BLaER1 treated with 17β-estradiol and CSF1 and Interleukin-3, amounts not matched to agents 10 nM and 100 nM (cell line): ENCODE data around the gene MOK.
"Not testable (repeated sequence)": the region's sequence is repeated elsewhere in the genome, so short reads cannot be mapped to it uniquely, and the experiment has no call there.

Source experiments
- H3K27ac ChIP-seq, 11 experiments: shearing (Covaris generic); formaldehyde crosslinking; 2 replicates each; pipeline ENCODE4 v1.8.1; 2022
- H3K27me3 ChIP-seq, 11 experiments: shearing (Covaris generic); formaldehyde crosslinking; 2 replicates each; pipeline ENCODE4 v1.8.1; 2022
- H3K36me3 ChIP-seq, 11 experiments: shearing (Covaris generic); formaldehyde crosslinking; 2 replicates each; pipeline ENCODE4 v1.8.1; 2022
- H3K4me1 ChIP-seq, 10 experiments: shearing (Covaris generic); formaldehyde crosslinking; 2 replicates each; pipeline ENCODE4 v1.8.1; 2022
- H3K4me2 ChIP-seq, 11 experiments: shearing (Covaris generic); formaldehyde crosslinking; 2 replicates each; pipeline ENCODE4 v1.8.1; 2022
- H3K4me3 ChIP-seq, 10 experiments: shearing (Covaris generic); formaldehyde crosslinking; 2 replicates each; pipeline ENCODE4 v1.8.1; 2022
- H3K9ac ChIP-seq, 11 experiments: shearing (Covaris generic); formaldehyde crosslinking; 2 replicates each; pipeline ENCODE4 v1.8.1; 2022
- H3K9me3 ChIP-seq, 11 experiments: shearing (Covaris generic); formaldehyde crosslinking; replicated peaks in 1 of 11; 2 replicates each; pipeline ENCODE4 v1.8.1; 2022
- H4K20me1 ChIP-seq, 11 experiments: shearing (Covaris generic); formaldehyde crosslinking; 2 replicates each; pipeline ENCODE4 v1.8.1; 2022
- Cebpa-rat ChIP-seq, 11 experiments: shearing (Covaris generic); IDR thresholded peaks; 2 replicates each; pipeline ENCODE4 v1.8.1; 2022

The MOK gene

DNA sequence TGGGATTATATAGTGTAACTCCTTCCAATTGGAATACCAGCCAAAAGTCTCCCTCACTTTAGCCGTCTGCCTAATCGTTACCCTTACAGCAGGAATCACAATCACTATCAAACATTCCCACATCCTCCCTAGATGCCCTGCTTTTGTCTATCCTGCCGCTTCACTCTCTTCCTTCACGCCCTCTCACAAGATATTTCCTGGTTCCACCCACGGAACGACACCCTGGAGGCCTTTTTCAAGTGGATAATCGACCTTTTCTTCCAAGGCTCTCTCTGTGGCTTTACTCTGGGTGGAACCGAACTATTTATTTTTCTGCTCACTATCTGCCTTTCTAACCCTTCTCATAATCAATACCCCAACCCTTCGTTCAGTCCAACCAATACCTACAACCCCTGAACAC is 58.9 kb downstream of the MOK start:
- no peaks in the 10 kb centered on the region for H3K27me3 ChIP-seq
- H3K36me3 ChIP-seq = no peaks in the 10 kb centered on the region
- no peak overlapping the region for H3K4me2 ChIP-seq
- no peak overlapping the region for H3K4me3 ChIP-seq
- H3K27ac ChIP-seq = no peak overlapping the region
- peaks cover 6 to 26% (median 15%) of the 10 kb centered on the region in 11 experiments; a peak in 17 of 22 replicates for H3K9me3 ChIP-seq
- H4K20me1 ChIP-seq = no peaks in the 10 kb centered on the region
- H3K9ac ChIP-seq = no peak overlapping the region
- no peak for TF ChIP-seq Cebpa-rat (IDR thresholded peaks at IDR 0.05)
- H3K4me1 ChIP-seq = no peaks in the 10 kb centered on the region

DNA sequence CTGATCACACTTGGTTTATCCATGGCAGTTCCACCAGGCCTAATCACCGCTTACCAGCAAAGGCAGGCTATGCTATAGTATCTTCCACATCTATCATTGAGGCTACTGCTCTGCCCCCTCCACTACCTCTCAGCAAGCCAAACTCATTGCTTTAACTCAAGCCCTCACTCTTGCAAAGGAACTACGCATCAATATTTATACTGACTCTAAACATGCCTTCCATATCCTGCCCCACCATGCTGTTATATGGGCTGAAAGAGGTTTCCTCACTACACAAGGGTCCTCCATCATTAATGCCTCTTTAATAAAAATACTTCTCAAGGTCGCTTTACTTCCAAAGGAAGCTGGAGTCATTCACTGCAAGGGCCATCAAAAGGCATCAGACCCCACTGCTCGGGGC is 61.2 kb downstream of the MOK start:
- H3K27me3 ChIP-seq, H3K9ac ChIP-seq, H3K4me2 ChIP-seq, H4K20me1 ChIP-seq, H3K27ac ChIP-seq, H3K36me3 ChIP-seq, H3K4me1 ChIP-seq, H3K4me3 ChIP-seq: not testable (repeated sequence)
- peaks cover 6 to 30% (median 15%) of the 10 kb centered on the region in 11 experiments; a peak in 17 of 22 replicates for H3K9me3 ChIP-seq

DNA sequence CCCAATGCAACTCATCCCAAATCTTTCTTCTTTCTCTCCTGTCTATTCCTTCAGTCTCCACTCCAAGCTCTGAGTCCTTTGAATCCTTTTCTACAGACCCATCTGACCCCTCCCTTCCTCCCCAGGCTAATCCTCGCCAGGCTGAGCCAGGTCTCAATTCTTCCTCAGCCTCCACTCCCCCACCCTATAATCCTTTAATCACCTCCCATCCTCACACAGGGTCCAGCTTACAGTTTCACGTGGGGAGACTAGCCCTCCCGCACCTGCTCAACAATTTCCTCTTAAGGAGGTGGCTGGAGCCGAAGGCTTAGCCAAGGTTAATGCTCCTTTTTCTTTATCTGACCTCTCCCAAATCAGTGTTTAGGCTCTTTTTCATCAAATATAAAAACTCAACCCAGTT is 63.8 kb downstream of the MOK start:
- Histone ChIP-seq H3K4me2 (no peak overlapping the region), H4K20me1 (no peaks in the 10 kb centered on the region; a peak in 1 of 22 replicates), H3K4me3 (no peak overlapping the region), H3K9ac (no peak overlapping the region), H3K9me3 (peaks cover 6 to 30% (median 15%) of the 10 kb centered on the region in 11 experiments; a peak in 17 of 22 replicates), H3K36me3 (no peaks in the 10 kb centered on the region), H3K4me1 (no peaks in the 10 kb centered on the region), H3K27me3 (no peaks in the 10 kb centered on the region), H3K27ac (no peak overlapping the region)
- TF ChIP-seq Cebpa-rat (IDR thresholded peaks at IDR 0.05) = no peak

DNA sequence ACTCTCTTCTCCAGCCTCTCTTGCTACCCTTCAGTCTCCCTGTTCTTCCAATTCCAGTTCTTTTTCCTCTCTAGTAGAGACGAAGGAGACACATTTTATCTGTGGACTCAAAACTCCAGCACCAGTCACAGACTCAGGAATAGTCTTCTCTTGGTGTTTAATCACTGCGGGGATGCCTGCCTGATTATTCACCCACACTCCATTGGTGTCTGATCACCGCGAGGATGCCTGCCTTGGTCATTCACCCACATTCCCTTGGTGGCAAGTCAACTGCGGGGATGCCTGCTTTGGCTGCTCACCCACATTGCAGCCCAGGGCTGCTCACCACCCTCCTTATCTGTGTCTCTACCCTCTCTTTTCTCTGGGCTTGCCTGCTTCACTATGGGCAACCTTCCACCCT is 64.5 kb downstream of the MOK start:
- not testable (repeated sequence) for H4K20me1 ChIP-seq, H3K27me3 ChIP-seq, H3K4me1 ChIP-seq, H3K4me3 ChIP-seq, H3K4me2 ChIP-seq, H3K9ac ChIP-seq, H3K36me3 ChIP-seq, H3K27ac ChIP-seq
- H3K9me3 ChIP-seq = peaks cover 6 to 30% (median 15%) of the 10 kb centered on the region in 11 experiments; a peak in 17 of 22 replicates

DNA sequence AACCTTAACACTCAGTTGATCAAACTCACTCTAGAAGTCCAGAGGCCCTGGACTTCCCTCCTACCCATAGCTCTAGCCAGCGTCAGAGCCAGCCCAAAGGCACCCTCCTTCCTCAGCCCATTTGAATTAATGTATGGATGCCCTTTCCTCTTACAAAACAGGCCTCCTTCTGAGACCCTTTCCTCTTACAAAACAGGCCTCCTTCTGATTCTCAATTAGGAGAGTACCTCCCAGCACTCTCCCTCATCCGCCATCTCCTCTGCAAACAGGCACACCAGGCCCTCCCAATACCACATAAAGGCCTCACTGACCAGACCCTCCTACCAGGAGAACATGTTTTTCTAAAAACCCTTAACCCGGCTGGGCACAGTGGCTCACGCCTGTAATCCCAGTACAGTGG is 65.7 kb downstream of the MOK start:
- H3K4me3 ChIP-seq = no peak overlapping the region
- H3K4me2 ChIP-seq = no peak overlapping the region
- H3K27me3 ChIP-seq = no peaks in the 10 kb centered on the region
- no peaks in the 10 kb centered on the region for H3K36me3 ChIP-seq
- H3K9me3 ChIP-seq = peaks cover 6 to 28% (median 15%) of the 10 kb centered on the region in 11 experiments; a peak in 17 of 22 replicates
- no peak overlapping the region for H3K27ac ChIP-seq
- no peak overlapping the region for H3K9ac ChIP-seq
- no peak for TF ChIP-seq Cebpa-rat (IDR thresholded peaks at IDR 0.05)
- H4K20me1 ChIP-seq = no peaks in the 10 kb centered on the region; a peak in 1 of 22 replicates
- no peaks in the 10 kb centered on the region for H3K4me1 ChIP-seq

DNA sequence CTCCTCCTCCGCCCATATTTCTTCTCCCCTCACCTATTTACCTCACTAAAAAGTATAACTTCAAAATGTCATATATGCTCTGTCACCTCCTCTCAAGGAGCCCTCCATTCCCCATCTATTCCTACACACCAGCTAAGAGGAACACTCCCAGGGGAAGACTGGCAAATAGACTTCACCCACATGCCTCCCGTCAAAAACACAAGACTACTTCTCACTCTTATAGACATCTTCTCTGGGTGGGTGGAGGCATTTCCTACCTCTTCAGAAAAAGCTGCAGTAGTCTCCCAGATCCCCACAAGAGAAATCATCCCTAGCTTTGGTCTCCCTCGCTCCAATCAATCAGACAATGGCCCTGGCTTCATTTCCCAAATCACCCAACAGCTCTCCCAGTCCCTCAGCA is 66.2 kb downstream of the MOK start:
- no peaks in the 10 kb centered on the region; a peak in 1 of 22 replicates for H4K20me1 ChIP-seq
- no peak overlapping the region for H3K4me2 ChIP-seq
- TF ChIP-seq Cebpa-rat (IDR thresholded peaks at IDR 0.05) = no peak
- no peaks in the 10 kb centered on the region for H3K36me3 ChIP-seq
- H3K9ac ChIP-seq = no peak overlapping the region
- H3K9me3 ChIP-seq = peaks cover 2 to 24% (median 10%) of the 10 kb centered on the region in 11 experiments; a peak in 17 of 22 replicates
- H3K27me3 ChIP-seq = no peaks in the 10 kb centered on the region
- H3K27ac ChIP-seq = no peak overlapping the region
- no peaks in the 10 kb centered on the region for H3K4me1 ChIP-seq
- no peak overlapping the region for H3K4me3 ChIP-seq

DNA sequence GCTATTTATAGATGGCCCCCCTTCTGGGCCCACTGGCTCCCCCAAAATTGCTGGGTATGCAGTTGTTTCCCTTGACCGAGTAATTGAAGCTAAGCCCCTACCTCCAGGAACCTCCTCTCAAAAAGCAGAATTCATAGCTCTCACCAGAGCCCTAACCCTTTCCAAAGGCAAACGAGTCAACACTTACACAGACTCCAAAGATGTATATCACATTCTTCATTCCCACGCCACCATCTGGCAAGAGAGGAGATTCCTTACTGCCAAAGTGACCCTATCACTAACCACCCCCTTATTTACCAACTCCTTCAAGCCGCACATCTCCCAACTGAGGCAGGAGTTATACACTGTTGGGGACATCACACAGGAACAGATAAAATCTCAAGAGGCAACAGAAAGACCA is 66.8 kb downstream of the MOK start:
- H3K4me1 ChIP-seq = no peaks in the 10 kb centered on the region
- H3K27me3 ChIP-seq = no peaks in the 10 kb centered on the region
- no peak overlapping the region for H3K4me2 ChIP-seq
- H3K36me3 ChIP-seq = no peaks in the 10 kb centered on the region
- H3K9ac ChIP-seq = no peak overlapping the region
- TF ChIP-seq Cebpa-rat (IDR thresholded peaks at IDR 0.05) = no peak
- H3K9me3 ChIP-seq = peaks cover 0 to 18% (median 5%) of the 10 kb centered on the region in 11 experiments; a peak in 11 of 22 replicates
- no peaks in the 10 kb centered on the region; a peak in 1 of 22 replicates for H4K20me1 ChIP-seq
- H3K4me3 ChIP-seq = no peak overlapping the region
- H3K27ac ChIP-seq = no peak overlapping the region

DNA sequence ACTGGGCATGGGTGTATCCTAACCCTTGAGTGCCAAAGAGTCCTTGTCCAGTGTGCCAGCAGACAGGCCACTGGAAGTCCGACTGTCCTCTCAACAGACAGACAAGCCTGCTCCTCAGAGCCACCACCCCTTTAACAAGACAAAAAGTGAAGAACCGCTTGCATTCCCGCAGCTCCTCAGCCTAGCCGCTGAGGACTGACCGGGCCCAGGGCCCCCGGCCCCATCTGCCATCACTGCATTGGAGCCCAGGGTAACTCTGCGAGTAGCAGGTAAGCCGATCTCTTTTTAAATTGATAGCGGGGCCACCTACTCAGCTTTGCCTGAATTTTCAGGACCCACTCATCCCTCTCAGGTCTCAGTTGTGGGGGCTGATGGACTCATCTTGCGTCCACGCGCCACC is 68.9 kb downstream of the MOK start:
- no peak for TF ChIP-seq Cebpa-rat (IDR thresholded peaks at IDR 0.05)
- no peaks in the 10 kb centered on the region for H3K4me1 ChIP-seq
- no peak overlapping the region for H3K9ac ChIP-seq
- 0 out of 22 replicates have a peak, but pooled peaks cover 0 to 3% (median 0%) of the 10 kb centered on the region in 11 experiments for H3K9me3 ChIP-seq
- no peaks in the 10 kb centered on the region; a peak in 1 of 22 replicates for H4K20me1 ChIP-seq
- no peak overlapping the region for H3K4me3 ChIP-seq
- H3K27ac ChIP-seq = no peak overlapping the region
- H3K4me2 ChIP-seq = no peak overlapping the region
- H3K27me3 ChIP-seq = no peaks in the 10 kb centered on the region
- H3K36me3 ChIP-seq = no peaks in the 10 kb centered on the region

DNA sequence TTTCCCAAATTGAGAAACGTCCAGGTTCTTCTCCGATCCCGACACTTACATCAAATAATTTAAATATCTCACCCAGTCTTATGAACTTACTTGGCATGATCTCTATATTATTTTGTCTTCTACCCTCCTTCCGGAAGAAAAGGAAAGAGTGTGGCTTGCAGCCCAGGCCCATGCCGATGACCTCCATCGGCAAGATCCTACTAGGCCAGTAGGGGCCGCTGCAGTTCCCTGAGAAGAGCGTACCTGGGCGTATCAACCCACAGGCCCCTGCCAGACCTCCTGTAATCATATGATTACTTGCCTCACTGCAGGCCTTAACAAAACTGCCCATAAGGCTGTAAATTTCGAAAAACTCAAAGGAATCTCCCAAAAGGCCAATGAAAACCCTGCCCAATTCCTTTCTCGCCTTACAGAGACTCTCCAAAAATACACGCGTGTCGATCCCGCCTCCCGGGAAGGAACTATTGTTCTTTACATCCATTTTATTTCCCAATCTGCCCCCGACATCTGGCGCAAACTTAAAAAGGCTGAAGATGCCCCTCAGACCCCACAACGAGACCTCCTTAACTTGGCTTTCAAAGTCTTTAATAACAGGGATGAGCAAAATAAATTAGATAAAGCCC is 69.6 kb downstream of the MOK start:
- Histone ChIP-seq H3K4me3 (no peak overlapping the region), H4K20me1 (peaks cover 0 to 3% (median 0%) of the 10 kb centered on the region in 11 experiments; a peak in 1 of 22 replicates), H3K4me2 (no peak overlapping the region), H3K9ac (no peak overlapping the region), H3K36me3 (no peaks in the 10 kb centered on the region), H3K27me3 (no peaks in the 10 kb centered on the region), H3K27ac (no peak overlapping the region), H3K4me1 (no peaks in the 10 kb centered on the region), H3K9me3 (no peaks in the 10 kb centered on the region)
- no peak for TF ChIP-seq Cebpa-rat (IDR thresholded peaks at IDR 0.05)
